Subcutaneous preadipocyte (primary cell): ENCODE measurements around the gene SAT1. TPM values are rescaled to one million over a fixed set of nuclear protein-coding genes. Genes with fewer than 3 reads are reported as not detected.

Source experiments
- small RNA-seq: library from RNA; depleted of rRNA; stranded (forward); fragments of <200 nt; gene quantifications from one replicate; pipeline ENCODE3, GENCODE V24; 2012
- total RNA-seq: library from RNA; depleted of rRNA; stranded (reverse); fragments of >200 nt; gene quantifications from 2 replicates; pipeline ENCODE4 v1.2.3, GENCODE V29; 2012

The SAT1 gene
- total RNA-seq: 32.6 and 47.4 TPM in 2 replicates

DNA sequence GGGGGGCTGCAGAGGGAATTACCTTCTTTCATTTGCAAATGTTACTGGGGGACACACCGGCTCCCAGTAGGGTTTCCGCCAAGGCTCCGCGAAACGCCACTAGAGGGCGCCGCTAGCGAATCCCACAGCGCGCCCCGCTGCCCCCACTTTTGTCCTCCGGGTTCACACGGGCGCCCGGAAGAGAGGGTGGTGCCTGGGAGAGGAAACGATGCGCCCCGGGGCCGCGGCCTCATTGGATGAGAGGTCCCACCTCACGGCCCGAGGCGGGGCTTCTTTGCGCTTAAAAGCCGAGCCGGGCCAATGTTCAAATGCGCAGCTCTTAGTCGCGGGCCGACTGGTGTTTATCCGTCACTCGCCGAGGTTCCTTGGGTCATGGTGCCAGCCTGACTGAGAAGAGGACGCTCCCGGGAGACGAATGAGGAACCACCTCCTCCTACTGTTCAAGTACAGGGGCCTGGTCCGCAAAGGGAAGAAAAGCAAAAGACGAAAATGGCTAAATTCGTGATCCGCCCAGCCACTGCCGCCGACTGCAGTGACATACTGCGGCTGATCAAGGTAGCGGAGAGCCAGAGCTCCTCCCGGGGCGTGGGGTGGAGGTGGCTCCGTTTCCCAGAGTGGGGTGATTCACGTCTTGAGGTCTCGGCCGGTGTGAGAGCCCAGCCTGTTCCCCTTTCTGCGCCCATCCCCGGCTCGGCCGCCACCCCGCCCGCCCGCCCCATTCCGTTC, at the start of gene SAT1:
SAT1 (plus strand) TSS at position 311 of the 726 bp plus-strand sequence; CDS start at position 490, 179 bp downstream.

GRCh38 chrX:23742697-23743622, 40.0 kb upstream of the SAT1 start, which contains the start of gene ACOT9:
ACOT9 (minus strand) TSS chrX:23743276; CDS start chrX:23743144, 132 bp downstream.

Small RNAs within 50 kb of the gene (small RNA-seq; reads per million reads assigned to genes)
- not detected for gene RF00019

Other genes with a start within 250 kb of the SAT1 start
- gene PRDX4, start 115.7 kb upstream of the SAT1 start, total RNA-seq: 201 and 268 TPM in 2 replicates
- 49.2 and 52.2 TPM in 2 replicates for gene ACOT9, start 39.9 kb upstream of the SAT1 start, total RNA-seq
- gene APOO, start 124.8 kb downstream of the SAT1 start, total RNA-seq: 7.3 and 7.6 TPM in 2 replicates
- gene CXorf58, start 124.8 kb downstream of the SAT1 start, total RNA-seq: not detected in 2 replicates
- 7.0 and 8.8 TPM in 2 replicates for gene KLHL15, start 244.0 kb downstream of the SAT1 start, total RNA-seq